OCI-LY3 (cell line): ENCODE results near the gene SLC30A1.

Experiments
- H2AFZ ChIP-seq: fragments of 200-600, 300-600 bp; shearing (Covaris generic); 2 replicates; pipeline ENCODE4 v1.6.0; 2014; ENCODE audit warnings: antibody characterized with exemption, low read depth, low read length
- H3K27ac ChIP-seq: fragments of 200-600, 300-600 bp; sonication (generic); 2 replicates; pipeline ENCODE4 v1.5.1; 2014; ENCODE audit warnings: mild to moderate bottlenecking, low read length, moderate library complexity, mixed read lengths
- H3K27me3 ChIP-seq: fragments of 200-600, 300-600 bp; sonication (generic); 2 replicates; pipeline ENCODE4 v1.6.1; 2014; ENCODE audit warnings: low read depth, low read length, mixed read lengths
- H3K36me3 ChIP-seq: fragments of 200-600, 300-600 bp; sonication (generic); replicated peaks from 2 replicates; pipeline ENCODE3; 2014; ENCODE audit warnings: low read depth, low read length, mixed read lengths
- H3K4me1 ChIP-seq: fragments of 300-600, 200-600 bp; sonication (generic); 2 replicates; pipeline ENCODE4 v1.6.1; 2014; ENCODE audit warnings: low read length, mixed read lengths
- H3K4me2 ChIP-seq: fragments of 200-600, 300-600 bp; sonication (generic); 2 replicates; pipeline ENCODE4 v1.6.1; 2014; ENCODE audit warnings: low read length, mixed read lengths
- H3K4me3 ChIP-seq: fragments of 300-600, 200-600 bp; sonication (generic); 2 replicates; pipeline ENCODE4 v1.5.1; 2014; ENCODE audit warnings: antibody characterized with exemption, mild to moderate bottlenecking, low read length, moderate library complexity
- H3K79me2 ChIP-seq: fragments of 300-600, 200-600 bp; shearing (Covaris generic); 2 replicates; pipeline ENCODE4 v1.6.1; 2014; ENCODE audit warnings: mild to moderate bottlenecking, low read length, mixed read lengths
- H3K9ac ChIP-seq: fragments of 300-600, 200-600 bp; shearing (Covaris generic); 2 replicates; pipeline ENCODE4 v1.6.0; 2014; ENCODE audit warnings: mild to moderate bottlenecking, low read length, moderate library complexity
- H3K9me3 ChIP-seq: fragments of 200-600, 300-600 bp; shearing (Covaris generic); 2 replicates; pipeline ENCODE4 v1.6.1; 2014; ENCODE audit warnings: low read length, mixed read lengths; ENCODE audit not compliant: insufficient read depth
- H4K20me1 ChIP-seq: fragments of 200-600, 300-600 bp; sonication (generic); 2 replicates; pipeline ENCODE4 v1.6.1; 2016; ENCODE audit warnings: low read length, mixed read lengths; ENCODE audit not compliant: insufficient read depth
- CTCF ChIP-seq: fragments of 200-600, 300-600 bp; sonication (generic); IDR thresholded peaks from 2 replicates; pipeline ENCODE4 v1.5.1; 2014; ENCODE audit warnings: antibody characterized with exemption, low read length, low read depth
- EZH2phosphoT487 ChIP-seq: fragments of 200-600 bp; shearing (Covaris generic); IDR thresholded peaks from 2 replicates; pipeline ENCODE4 v1.6.1; 2018; ENCODE audit warnings: antibody characterized with exemption, mixed run types, low read depth

The SLC30A1 gene

GRCh38 chr1:211530102-211530501 lies 48.9 kb downstream of the SLC30A1 start:
- no peak overlapping the region for H2AFZ ChIP-seq
- no peak overlapping the region for H3K4me3 ChIP-seq
- H3K9me3 ChIP-seq = no peaks in the 10 kb centered on the region
- no peaks in the 10 kb centered on the region for H4K20me1 ChIP-seq
- H3K4me2 ChIP-seq = no peak overlapping the region
- TF ChIP-seq EZH2phosphoT487 (no peak), CTCF (no peak)
- H3K27me3 ChIP-seq = peaks cover 26% of the 10 kb centered on the region
- H3K79me2 ChIP-seq = no peaks in the 10 kb centered on the region
- H3K27ac ChIP-seq = no peak overlapping the region
- H3K9ac ChIP-seq = no peak overlapping the region
- H3K4me1 ChIP-seq = peaks cover 31% of the 10 kb centered on the region
- H3K36me3 ChIP-seq = no peaks in the 10 kb centered on the region

GRCh38 chr1:211529453-211529852 lies 49.5 kb downstream of the SLC30A1 start:
- no peaks in the 10 kb centered on the region for H3K36me3 ChIP-seq
- no peak overlapping the region for H3K4me2 ChIP-seq
- no peak overlapping the region for H2AFZ ChIP-seq
- no peak overlapping the region for H3K9ac ChIP-seq
- TF ChIP-seq EZH2phosphoT487 (no peak), CTCF (no peak)
- H3K9me3 ChIP-seq = no peaks in the 10 kb centered on the region
- H3K4me1 ChIP-seq = peaks cover 31% of the 10 kb centered on the region
- peaks cover 26% of the 10 kb centered on the region for H3K27me3 ChIP-seq
- H3K4me3 ChIP-seq = no peak overlapping the region
- no peaks in the 10 kb centered on the region for H3K79me2 ChIP-seq
- H4K20me1 ChIP-seq = no peaks in the 10 kb centered on the region
- no peak overlapping the region for H3K27ac ChIP-seq

- Histone ChIP-seq H4K20me1 (no peaks in the 10 kb centered on the region), H3K4me3 (no peak overlapping the region), H3K36me3 (no peaks in the 10 kb centered on the region), H3K27ac (no peak overlapping the region), H3K4me1 (peaks cover 31% of the 10 kb centered on the region), H3K79me2 (no peaks in the 10 kb centered on the region), H3K9me3 (no peaks in the 10 kb centered on the region), H2AFZ (no peak overlapping the region), H3K27me3 (peaks cover 26% of the 10 kb centered on the region), H3K4me2 (no peak overlapping the region), H3K9ac (no peak overlapping the region)
- TF ChIP-seq CTCF = no peak
- no peak for TF ChIP-seq EZH2phosphoT487
These were observed 50.0 kb downstream of the SLC30A1 start for GRCh38 chr1:211529011-211529410.

GRCh38 chr1:211527888-211528287 lies 51.1 kb downstream of the SLC30A1 start:
- Histone ChIP-seq H3K4me2 (peak overlapping the region; percentile 84; the same call in 1 of the 2 replicates), H3K9ac (no peak overlapping the region), H3K36me3 (no peaks in the 10 kb centered on the region), H3K27me3 (peaks cover 26% of the 10 kb centered on the region), H3K79me2 (no peaks in the 10 kb centered on the region), H4K20me1 (no peaks in the 10 kb centered on the region), H3K4me3 (no peak overlapping the region), H3K27ac (no peak overlapping the region), H3K4me1 (peaks cover 31% of the 10 kb centered on the region), H2AFZ (no peak overlapping the region), H3K9me3 (no peaks in the 10 kb centered on the region)
- no peak for TF ChIP-seq EZH2phosphoT487
- no peak for TF ChIP-seq CTCF
